IPS-18a (cell line): ENCODE results near the gene BABAM2.

ENCODE experiments used
- H3K27ac ChIP-seq: one replicate; pipeline ENCODE4 v1.5.1; 2013; ENCODE audit warnings: low read length
- H3K27me3 ChIP-seq: one replicate; pipeline ENCODE4 v1.6.1; 2013; ENCODE audit warnings: mild to moderate bottlenecking, low read length; ENCODE audit not compliant: control insufficient read depth, insufficient read depth
- H3K36me3 ChIP-seq: one replicate; pipeline ENCODE4 v1.6.1; 2013; ENCODE audit warnings: low read depth, low read length; ENCODE audit not compliant: control insufficient read depth
- H3K4me1 ChIP-seq: one replicate; pipeline ENCODE4 v1.6.1; 2013; ENCODE audit warnings: low read depth, low read length; ENCODE audit not compliant: control insufficient read depth
- H3K4me3 ChIP-seq: one replicate; pipeline ENCODE4 v1.5.1; 2013; ENCODE audit warnings: low read length
- H3K9ac ChIP-seq: one replicate; pipeline ENCODE4 v1.6.1; 2013; ENCODE audit warnings: mild to moderate bottlenecking, low read length, moderate library complexity
- H3K9me3 ChIP-seq: one replicate; pipeline ENCODE4 v1.6.1; 2013; ENCODE audit warnings: low read depth, low read length; ENCODE audit not compliant: control insufficient read depth

Gene BABAM2

DNA sequence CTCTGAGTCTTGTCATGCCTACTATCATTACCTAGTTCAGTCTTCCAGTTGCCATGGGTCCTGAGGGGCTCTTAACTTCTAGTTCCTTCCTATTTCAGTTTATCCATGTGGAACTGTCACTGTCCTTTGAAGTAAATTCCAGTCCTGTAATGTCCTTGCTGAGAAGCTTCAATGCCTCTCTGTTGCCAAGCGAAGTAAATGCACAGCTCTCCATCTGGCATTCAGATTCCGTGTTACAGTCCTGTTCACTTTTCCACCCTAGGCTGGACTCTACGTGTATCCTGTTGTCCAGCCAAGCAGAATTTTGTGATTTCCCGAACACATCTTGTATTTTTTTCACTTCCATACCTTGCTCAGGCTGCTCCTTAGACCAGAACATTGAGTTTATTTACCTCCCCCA is 245.3 kb downstream of the BABAM2 start:
- Histone ChIP-seq H3K27me3 (no peaks in the 10 kb centered on the region), H3K9me3 (no peaks in the 10 kb centered on the region), H3K36me3 (no peaks in the 10 kb centered on the region), H3K4me3 (no peak overlapping the region), H3K9ac (no peak overlapping the region), H3K4me1 (no peaks in the 10 kb centered on the region), H3K27ac (no peak overlapping the region)

DNA sequence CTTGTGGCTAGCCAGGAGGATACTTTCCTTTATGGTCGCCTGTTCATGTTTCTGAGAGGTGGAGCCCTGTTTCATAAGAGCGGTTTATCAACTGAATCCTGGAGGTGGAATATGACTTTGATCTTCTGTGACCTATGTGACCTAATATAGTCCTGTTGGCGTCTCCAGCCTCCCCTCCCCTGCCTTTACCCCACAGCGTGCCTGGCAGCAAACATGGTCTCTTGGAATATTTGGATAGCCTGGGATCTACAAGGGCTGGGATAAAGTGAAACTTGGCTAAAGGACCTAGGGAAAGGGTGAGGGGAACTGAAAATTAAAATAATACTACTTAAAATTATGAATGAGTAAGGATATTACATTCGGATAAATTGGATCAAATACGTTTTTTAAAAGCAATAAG is 246.0 kb downstream of the BABAM2 start:
- H3K9ac ChIP-seq: no peak overlapping the region
- no peaks in the 10 kb centered on the region for H3K27me3 ChIP-seq
- no peak overlapping the region for H3K4me3 ChIP-seq
- no peak overlapping the region for H3K27ac ChIP-seq
- no peaks in the 10 kb centered on the region for H3K9me3 ChIP-seq
- H3K4me1 ChIP-seq: no peaks in the 10 kb centered on the region
- H3K36me3 ChIP-seq: no peaks in the 10 kb centered on the region

DNA sequence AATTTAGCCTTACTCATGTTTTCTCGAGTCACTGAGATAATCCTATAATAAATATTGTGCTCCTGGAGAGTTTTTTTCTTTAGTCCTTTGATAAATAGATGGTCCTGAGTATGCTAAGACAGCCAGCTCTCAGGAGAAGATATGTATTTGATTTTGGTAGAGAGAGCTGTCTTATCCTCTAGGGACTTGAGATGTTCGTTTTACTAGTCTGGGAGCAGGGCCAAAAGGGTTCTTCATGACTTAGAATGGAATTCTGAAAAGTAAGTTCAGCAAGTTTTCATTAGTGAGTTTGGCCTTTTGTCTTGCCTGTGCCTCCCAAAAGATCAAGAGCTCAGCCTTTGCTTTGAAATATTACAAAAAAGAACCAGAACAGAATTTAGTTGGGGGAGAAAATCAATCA is 246.7 kb downstream of the BABAM2 start:
- no peaks in the 10 kb centered on the region for H3K9me3 ChIP-seq
- no peak overlapping the region for H3K9ac ChIP-seq
- H3K27me3 ChIP-seq: no peaks in the 10 kb centered on the region
- no peak overlapping the region for H3K4me3 ChIP-seq
- no peaks in the 10 kb centered on the region for H3K4me1 ChIP-seq
- H3K27ac ChIP-seq: no peak overlapping the region
- no peaks in the 10 kb centered on the region for H3K36me3 ChIP-seq

GRCh38 chr2:28142386-28142785 is 251.9 kb downstream of the BABAM2 start:
- H3K9ac ChIP-seq: no peak overlapping the region
- no peak overlapping the region for H3K27ac ChIP-seq

DNA sequence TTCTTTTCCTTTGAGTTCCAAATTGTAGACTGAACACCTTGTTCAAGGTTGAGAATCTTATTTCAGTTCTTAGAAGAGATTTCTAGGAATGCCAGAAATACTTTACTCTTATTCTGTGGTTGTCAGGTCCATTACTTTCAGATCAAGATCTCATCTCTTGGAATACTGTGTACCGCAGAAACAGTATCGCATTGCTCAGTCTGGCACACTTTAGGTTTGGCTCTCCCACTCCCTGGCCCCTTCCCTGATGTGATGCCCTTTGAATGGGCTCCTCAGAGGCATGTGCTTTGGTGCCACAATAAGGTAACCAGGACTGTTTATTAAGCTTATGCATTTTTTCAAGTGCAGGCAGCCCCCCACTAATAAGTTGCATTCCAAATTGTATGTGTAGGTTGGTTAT is 257.5 kb downstream of the BABAM2 start:
- Histone ChIP-seq H3K9ac (no peak overlapping the region), H3K36me3 (no peaks in the 10 kb centered on the region), H3K27ac (no peak overlapping the region), H3K4me1 (no peaks in the 10 kb centered on the region), H3K4me3 (no peak overlapping the region), H3K9me3 (no peaks in the 10 kb centered on the region), H3K27me3 (no peaks in the 10 kb centered on the region)

More at GRCh38 chr2:28142386-28142785, 251.9 kb downstream of the BABAM2 start:
- Histone ChIP-seq H3K27me3 (no peaks in the 10 kb centered on the region), H3K4me1 (no peaks in the 10 kb centered on the region), H3K36me3 (no peaks in the 10 kb centered on the region), H3K9me3 (no peaks in the 10 kb centered on the region), H3K4me3 (no peak overlapping the region)

GRCh38 chr2:28148566-28148965 is 258.0 kb downstream of the BABAM2 start:
- Histone ChIP-seq H3K27me3 (no peaks in the 10 kb centered on the region), H3K27ac (no peak overlapping the region), H3K4me1 (no peaks in the 10 kb centered on the region), H3K36me3 (no peaks in the 10 kb centered on the region), H3K9me3 (no peaks in the 10 kb centered on the region), H3K9ac (no peak overlapping the region), H3K4me3 (no peak overlapping the region)

DNA sequence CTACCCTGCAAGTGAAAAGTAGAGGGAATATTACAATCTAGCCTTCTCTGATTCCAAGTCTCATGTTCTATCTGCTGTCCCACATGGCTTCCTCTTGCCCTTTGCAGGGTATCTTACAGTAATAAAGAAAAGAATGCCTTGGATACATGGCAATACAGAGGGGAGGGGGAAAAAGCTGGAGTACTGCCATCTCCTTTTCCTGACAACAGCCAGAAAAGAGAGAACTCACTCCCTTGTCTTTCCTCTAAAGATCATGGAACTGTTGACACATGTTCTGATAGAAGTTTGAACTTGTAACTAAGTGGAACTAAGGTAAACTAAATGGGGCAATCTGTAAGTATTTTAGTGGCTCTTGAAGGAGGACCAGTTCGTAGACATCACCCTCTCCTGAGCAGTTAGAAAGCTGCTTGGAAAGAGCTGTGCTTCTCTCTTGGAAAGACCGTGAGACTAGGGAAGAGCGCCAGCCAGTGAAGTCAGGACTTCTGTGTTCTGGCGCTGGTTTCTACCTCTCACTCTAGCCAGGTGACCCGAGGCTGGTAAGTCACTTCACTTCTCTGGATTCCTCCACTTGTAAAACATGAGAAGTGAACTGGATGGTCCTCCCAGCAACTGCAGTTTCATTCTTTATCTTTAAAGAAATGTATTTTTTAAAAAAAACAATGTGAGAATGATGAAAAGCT is 259.8 kb downstream of the BABAM2 start:
- Histone ChIP-seq H3K9me3 (no peaks in the 10 kb centered on the region), H3K27ac (no peak overlapping the region), H3K9ac (no peak overlapping the region), H3K27me3 (no peaks in the 10 kb centered on the region), H3K36me3 (no peaks in the 10 kb centered on the region), H3K4me3 (no peak overlapping the region), H3K4me1 (no peaks in the 10 kb centered on the region)

DNA sequence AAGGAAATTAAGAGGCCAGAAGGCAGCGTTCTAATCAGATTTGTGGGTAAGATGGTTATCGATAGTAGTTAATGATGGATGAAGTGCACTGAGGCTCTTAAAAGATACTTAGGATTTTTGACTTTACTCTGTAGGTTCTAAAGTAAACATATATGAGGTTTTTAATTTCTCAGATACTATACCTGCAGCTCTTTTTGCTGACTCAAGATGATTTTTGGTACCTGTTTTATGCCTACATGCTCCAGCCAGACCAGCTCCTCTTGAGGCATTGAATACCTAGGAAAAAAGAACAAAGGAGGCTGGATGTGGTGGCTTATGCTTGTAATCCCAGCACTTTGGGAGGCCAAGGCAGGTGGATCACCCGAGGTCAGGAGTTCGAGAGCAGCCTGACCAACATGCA is 260.5 kb downstream of the BABAM2 start:
- Histone ChIP-seq H3K27me3 (no peaks in the 10 kb centered on the region), H3K9ac (no peak overlapping the region), H3K4me3 (no peak overlapping the region), H3K4me1 (no peaks in the 10 kb centered on the region), H3K9me3 (no peaks in the 10 kb centered on the region), H3K27ac (no peak overlapping the region), H3K36me3 (no peaks in the 10 kb centered on the region)

DNA sequence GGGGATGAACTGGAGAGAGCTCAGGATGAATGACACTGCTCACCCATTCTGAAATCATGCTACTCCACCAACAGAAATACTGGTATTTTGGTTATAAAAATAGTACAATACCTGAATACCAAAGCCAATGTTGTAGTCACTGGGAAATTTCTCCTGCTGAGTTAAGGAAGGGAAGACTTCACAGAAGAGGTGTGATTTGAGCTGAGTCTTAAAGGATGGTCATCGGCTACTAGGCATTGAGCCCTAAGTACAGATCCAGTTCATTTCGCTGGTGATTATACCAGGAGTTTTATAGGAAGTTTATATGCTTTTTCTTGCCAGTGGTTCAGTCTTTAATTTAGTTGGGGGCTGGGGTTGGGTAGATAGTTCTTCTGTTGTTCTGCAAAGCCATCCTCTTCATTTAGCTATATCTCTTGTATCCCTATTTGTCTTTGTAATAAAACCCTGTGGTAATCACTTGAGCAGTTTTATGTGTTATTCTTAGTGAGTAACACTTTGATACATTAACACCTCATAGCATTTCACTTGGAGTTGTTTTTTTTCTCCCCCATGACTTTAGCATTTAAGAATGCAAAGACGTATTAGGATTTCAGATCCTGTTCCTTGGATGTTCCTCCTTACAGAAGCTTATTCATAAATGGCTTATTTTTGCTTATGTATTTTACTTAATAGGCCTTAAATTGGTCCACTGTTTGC is 262.2 kb downstream of the BABAM2 start:
- H3K27me3 ChIP-seq: no peaks in the 10 kb centered on the region
- H3K36me3 ChIP-seq: no peaks in the 10 kb centered on the region
- H3K4me1 ChIP-seq: no peaks in the 10 kb centered on the region
- H3K9ac ChIP-seq: no peak overlapping the region
- H3K27ac ChIP-seq: no peak overlapping the region
- H3K9me3 ChIP-seq: no peaks in the 10 kb centered on the region
- H3K4me3 ChIP-seq: no peak overlapping the region

DNA sequence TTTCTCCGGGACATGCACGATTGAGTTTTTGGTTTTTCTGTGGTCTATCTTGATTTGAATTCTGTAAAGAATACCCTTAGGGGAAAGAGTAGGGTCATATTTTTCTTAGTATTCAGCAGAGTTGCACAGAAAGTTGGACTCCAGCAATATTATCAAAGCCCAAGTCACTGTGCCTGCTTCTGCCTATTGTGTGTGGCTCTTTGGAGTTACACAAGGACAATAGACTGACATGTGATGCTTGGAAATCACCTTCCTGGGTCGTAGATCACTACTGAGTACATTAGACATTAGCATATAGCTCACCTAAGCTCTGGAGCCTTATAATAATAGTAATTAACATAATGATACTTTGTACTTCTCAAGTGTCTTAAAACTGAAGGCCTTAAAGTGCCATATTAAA is 263.3 kb downstream of the BABAM2 start:
- H3K36me3 ChIP-seq: no peaks in the 10 kb centered on the region
- no peaks in the 10 kb centered on the region for H3K4me1 ChIP-seq
- H3K4me3 ChIP-seq: no peak overlapping the region
- no peaks in the 10 kb centered on the region for H3K9me3 ChIP-seq
- H3K27ac ChIP-seq: no peak overlapping the region
- H3K9ac ChIP-seq: no peak overlapping the region
- H3K27me3 ChIP-seq: no peaks in the 10 kb centered on the region

GRCh38 chr2:28155086-28155485 is 264.6 kb downstream of the BABAM2 start:
- H3K27me3 ChIP-seq: no peaks in the 10 kb centered on the region
- H3K4me1 ChIP-seq: no peaks in the 10 kb centered on the region
- no peak overlapping the region for H3K4me3 ChIP-seq
- H3K9me3 ChIP-seq: no peaks in the 10 kb centered on the region
- no peak overlapping the region for H3K27ac ChIP-seq
- H3K9ac ChIP-seq: no peak overlapping the region
- no peaks in the 10 kb centered on the region for H3K36me3 ChIP-seq

DNA sequence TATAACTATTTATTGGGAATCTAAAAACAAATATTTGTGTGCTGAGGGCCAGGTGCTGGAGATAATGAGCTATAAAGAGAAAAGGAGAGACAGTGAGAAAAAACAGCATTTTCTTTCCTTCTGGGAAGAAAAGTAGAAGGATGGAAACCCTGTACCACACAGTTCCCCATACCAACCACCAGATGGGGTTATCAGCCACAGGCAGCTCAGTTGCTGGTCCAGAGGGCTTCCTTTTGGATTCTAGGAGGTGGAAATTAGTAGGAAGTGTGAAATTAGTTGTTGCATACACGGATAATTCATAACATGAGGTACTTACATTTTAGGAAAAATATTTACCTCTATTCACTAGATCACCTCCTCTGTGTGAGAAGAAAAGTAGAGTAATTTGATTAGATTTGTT is 265.1 kb downstream of the BABAM2 start:
- H3K9ac ChIP-seq: no peak overlapping the region
- no peaks in the 10 kb centered on the region for H3K4me1 ChIP-seq
- H3K27ac ChIP-seq: no peak overlapping the region
- no peak overlapping the region for H3K4me3 ChIP-seq
- H3K27me3 ChIP-seq: no peaks in the 10 kb centered on the region
- no peaks in the 10 kb centered on the region for H3K9me3 ChIP-seq
- H3K36me3 ChIP-seq: no peaks in the 10 kb centered on the region
